A549 treated with GW870086 at 1 μM for 4 hours (cell line): Measurements from ENCODE around the gene HYAL2. TPM values are rescaled to one million over a fixed set of nuclear protein-coding genes. Genes with fewer than 3 reads are reported as not detected.

Experiments used
- total RNA-seq: library from RNA; stranded (reverse); fragments of 200-300 nt; extraction: Qiagen RNA extraction; gene quantifications from 5 replicates; pipeline ENCODE4 v1.2.3, GENCODE V29; 2022; ENCODE audit warnings: low read depth

Gene HYAL2
- total RNA-seq, 1 experiment from 2014 or later = 31.1 TPM

Other genes with a start within 250 kb of the HYAL2 start
- 31.0 to 33.5 TPM (median 33.0 TPM) in 5 replicates for gene RBM5, start 233.8 kb downstream of the HYAL2 start, total RNA-seq
- 10.1 to 16.4 TPM (median 15.0 TPM) in 5 replicates for gene SEMA3F, start 167.4 kb downstream of the HYAL2 start, total RNA-seq
- gene GNAT1, start 131.1 kb downstream of the HYAL2 start, total RNA-seq = not detected in 5 replicates
- 0.06 to 0.14 TPM in 2 of 5 replicates, not detected in the others for gene SLC38A3, start 117.5 kb downstream of the HYAL2 start, total RNA-seq
- 36.6 to 47.7 TPM (median 45.5 TPM) in 5 replicates for gene GNAI2, start 86.5 kb downstream of the HYAL2 start, total RNA-seq
- gene SEMA3B, start 53.6 kb downstream of the HYAL2 start, total RNA-seq = 5.1 to 9.7 TPM (median 7.3 TPM) in 5 replicates
- 0.10 TPM in 1 of 5 replicates, not detected in the others for gene LSMEM2, start 43.7 kb downstream of the HYAL2 start, total RNA-seq
- gene IFRD2, start 30.3 kb downstream of the HYAL2 start, total RNA-seq = 69.2 to 98.8 TPM (median 94.6 TPM) in 5 replicates
- 6.4 to 11.3 TPM (median 9.6 TPM) in 5 replicates for gene HYAL3, start 23.3 kb downstream of the HYAL2 start, total RNA-seq
- 6.2 to 8.9 TPM (median 6.5 TPM) in 5 replicates for gene NAA80, start 23.3 kb downstream of the HYAL2 start, total RNA-seq
- 0.45 to 0.70 TPM (median 0.56 TPM) in 5 replicates for gene HYAL1, start 19.2 kb downstream of the HYAL2 start, total RNA-seq
- gene TUSC2, start 5.5 kb upstream of the HYAL2 start, total RNA-seq = 28.2 to 41.0 TPM (median 36.2 TPM) in 5 replicates
- gene RASSF1, start 18.1 kb upstream of the HYAL2 start, total RNA-seq = 17.0 to 21.1 TPM (median 19.6 TPM) in 5 replicates
- gene ZMYND10, start 23.0 kb upstream of the HYAL2 start, total RNA-seq = 0.37 to 1.8 TPM (median 1.2 TPM) in 5 replicates
- 11.4 to 12.6 TPM (median 11.9 TPM) in 5 replicates for gene NPRL2, start 28.0 kb upstream of the HYAL2 start, total RNA-seq
- 13.9 to 22.8 TPM (median 19.4 TPM) in 5 replicates for gene CYB561D2, start 28.1 kb upstream of the HYAL2 start, total RNA-seq
- gene TMEM115, start 36.8 kb upstream of the HYAL2 start, total RNA-seq = 39.4 to 47.2 TPM (median 44.6 TPM) in 5 replicates
- 0.42 to 0.66 TPM (median 0.53 TPM) in 5 replicates for gene CACNA2D2, start 180.9 kb upstream of the HYAL2 start, total RNA-seq
- gene C3orf18, start 245.0 kb upstream of the HYAL2 start, total RNA-seq = 2.5 to 3.1 TPM (median 2.5 TPM) in 5 replicates
- 4.5 to 7.2 TPM (median 6.0 TPM) in 5 replicates for gene HEMK1, start 246.8 kb upstream of the HYAL2 start, total RNA-seq